Tibial nerve (tissue), 4 donors: Measurements from ENCODE around the gene QSER1. TPM values are rescaled to one million over a fixed set of nuclear protein-coding genes. Genes with fewer than 3 reads are reported as not detected.

ENCODE experiments used
- DNase-seq, 2 donors: peaks; one replicate each; pipeline ENCODE4 v3.0.0-alpha.2; 2019; ENCODE audit warnings: low spot score in 2 of 2
- H3K27ac ChIP-seq, 4 donors: fragments of 200-600 bp; sonication (generic) in 3 of 4; one replicate each; pipeline ENCODE4 v1.5.1; 2017 to 2019; ENCODE audit warnings: mild to moderate bottlenecking in 1 of 4
- H3K27me3 ChIP-seq, 2 donors: fragments of 200-600 bp; sonication (generic) in 1 of 2; one replicate each; pipeline versions ENCODE4 v1.5.1 to v1.6.0; 2017 to 2019
- H3K36me3 ChIP-seq, 3 donors: fragments of 200-600 bp; sonication (generic); one replicate each; pipeline ENCODE4 v1.5.1; 2018 to 2019
- H3K4me1 ChIP-seq, 4 donors: fragments of 200-600 bp; sonication (generic) in 3 of 4; one replicate each; pipeline ENCODE4 v1.5.1; 2017 to 2019
- H3K4me3 ChIP-seq, 4 donors: fragments of 200-600 bp; sonication (generic) in 3 of 4; one replicate each; pipeline ENCODE4 v1.5.1; 2017 to 2019; ENCODE audit warnings: mild to moderate bottlenecking in 1 of 4, moderate library complexity in 1 of 4
- H3K9me3 ChIP-seq, 4 donors: fragments of 200-600 bp; sonication (generic) in 3 of 4; one replicate each; pipeline ENCODE4 v1.5.1; 2017 to 2019
- CTCF ChIP-seq, 5 experiments: fragments of 200-600 bp in 3 of 5; fragments of 450-650 bp in 2 of 5; sonication (generic) in 3 of 5; IDR thresholded peaks; one replicate each; pipeline ENCODE4 v1.5.1; 2016 to 2019; ENCODE audit warnings: antibody characterized with exemption in 5 of 5, mild to moderate bottlenecking in 3 of 5, moderate library complexity in 2 of 5
- EP300 ChIP-seq, 2 donors: sonication (generic); formaldehyde crosslinking; IDR thresholded peaks; one replicate each; pipeline ENCODE4 v1.6.1; 2017; ENCODE audit warnings: antibody characterized with exemption in 2 of 2, mild to moderate bottlenecking in 1 of 2
- POLR2A ChIP-seq, 2 donors: fragments of 450-650 bp; IDR thresholded peaks; one replicate each; pipeline ENCODE4 v1.6.1; 2017; ENCODE audit warnings: antibody characterized with exemption in 2 of 2, mild to moderate bottlenecking in 2 of 2, moderate library complexity in 2 of 2
- WGBS, 2 donors: methylation state at CpG; one replicate each; pipeline ENCODE4 v1.1.5; 2018; 5-methylcytosine and 5-hydroxymethylcytosine counted together
- total RNA-seq, 4 donors: library from RNA; depleted of rRNA; stranded (reverse); fragments of >200 nt; gene quantifications; one replicate each; pipeline ENCODE4 v1.1.0, GENCODE V29; 2016

QSER1 gene
- total RNA-seq, 4 donors from 2014 or later: 35.1 to 45.4 (median 36.2) TPM

GRCh38 chr11:32894149-32894827 lies 1.7 kb downstream of the QSER1 start:
- Histone ChIP-seq H3K27me3 (no peaks in the 10 kb centered on the region), H3K4me1 (peaks cover 0 to 38% (median 9%) of the 10 kb centered on the region in 4 donors), H3K27ac (peak overlapping the region; percentile 69 to 97 (median 96)), H3K36me3 (peaks cover 0 to 5% (median 0%) of the 10 kb centered on the region in 3 donors), H3K9me3 (no peaks in the 10 kb centered on the region), H3K4me3 (peak overlapping the region; percentile 85 to 99 (median 88))
- WGBS, 2 donors: 3% methylated on average over 14 of the region's 14 CpGs
- peak in 1 of 2 donors; percentile 16 for DNase-seq
- no peak for TF ChIP-seq CTCF (IDR thresholded peaks at IDR 0.05)
- TF ChIP-seq POLR2A (IDR thresholded peaks at IDR 0.05): peak; percentile 17 to 36
- TF ChIP-seq EP300 (IDR thresholded peaks at IDR 0.05): peak in 1 of 2 donors; percentile 50

- Histone ChIP-seq H3K36me3 (peaks cover 0 to 5% (median 0%) of the 10 kb centered on the region in 3 donors), H3K9me3 (no peaks in the 10 kb centered on the region), H3K4me1 (peaks cover 0 to 42% (median 9%) of the 10 kb centered on the region in 4 donors), H3K27ac (peak overlapping the region; percentile 69 to 97 (median 96)), H3K4me3 (no peak overlapping the region), H3K27me3 (no peaks in the 10 kb centered on the region)
- WGBS, 2 donors: 55% methylated on average over 3 of the region's 3 CpGs
- TF ChIP-seq CTCF (IDR thresholded peaks at IDR 0.05) (no peak), POLR2A (IDR thresholded peaks at IDR 0.05) (no peak), EP300 (IDR thresholded peaks at IDR 0.05) (no peak)
- no peak for DNase-seq
These were observed 2.3 kb downstream of the QSER1 start for GRCh38 chr11:32894921-32895320.

GRCh38 chr11:32895471-32895870 lies 2.9 kb downstream of the QSER1 start:
- Histone ChIP-seq H3K4me1 (peaks cover 0 to 42% (median 9%) of the 10 kb centered on the region in 4 donors), H3K27ac (peak overlapping the region in 2 of 4 donors; percentile 95 to 97), H3K9me3 (no peaks in the 10 kb centered on the region), H3K36me3 (peaks cover 0 to 5% (median 0%) of the 10 kb centered on the region in 3 donors), H3K27me3 (no peaks in the 10 kb centered on the region), H3K4me3 (no peak overlapping the region)
- 47 to 55% methylated on average over 1 of the region's 1 CpG for WGBS, 2 donors
- no peak for TF ChIP-seq CTCF (IDR thresholded peaks at IDR 0.05)
- DNase-seq: no peak

GRCh38 chr11:32897103-32897502 lies 4.5 kb downstream of the QSER1 start:
- TF ChIP-seq POLR2A (IDR thresholded peaks at IDR 0.05) (no peak), EP300 (IDR thresholded peaks at IDR 0.05) (no peak), CTCF (IDR thresholded peaks at IDR 0.05) (no peak)
- H3K4me3 ChIP-seq: no peak overlapping the region
- peaks cover 0 to 5% (median 0%) of the 10 kb centered on the region in 3 donors for H3K36me3 ChIP-seq
- 84 to 85% methylated on average over 1 of the region's 1 CpG for WGBS, 2 donors
- H3K27me3 ChIP-seq: no peaks in the 10 kb centered on the region
- no peak for DNase-seq
- H3K9me3 ChIP-seq: no peaks in the 10 kb centered on the region
- no peak overlapping the region for H3K27ac ChIP-seq
- H3K4me1 ChIP-seq: peaks cover 0 to 31% (median 9%) of the 10 kb centered on the region in 4 donors

GRCh38 chr11:32899438-32899837 lies 6.8 kb downstream of the QSER1 start:
- Histone ChIP-seq H3K4me3 (no peak overlapping the region), H3K4me1 (peaks cover 0 to 32% (median 9%) of the 10 kb centered on the region in 4 donors), H3K27ac (no peak overlapping the region), H3K27me3 (no peaks in the 10 kb centered on the region), H3K36me3 (peaks cover 0 to 5% (median 0%) of the 10 kb centered on the region in 3 donors), H3K9me3 (no peaks in the 10 kb centered on the region)
- TF ChIP-seq CTCF (IDR thresholded peaks at IDR 0.05) (no peak), EP300 (IDR thresholded peaks at IDR 0.05) (no peak), POLR2A (IDR thresholded peaks at IDR 0.05) (no peak)
- no peak for DNase-seq
